ENCODE measurements around the gene PI16. TPM values are rescaled to one million over a fixed set of nuclear protein-coding genes. Genes with fewer than 3 reads are reported as not detected.

The PI16 gene
- total RNA-seq, 1 experiment from 2014 or later = 0.07 TPM

DNA sequence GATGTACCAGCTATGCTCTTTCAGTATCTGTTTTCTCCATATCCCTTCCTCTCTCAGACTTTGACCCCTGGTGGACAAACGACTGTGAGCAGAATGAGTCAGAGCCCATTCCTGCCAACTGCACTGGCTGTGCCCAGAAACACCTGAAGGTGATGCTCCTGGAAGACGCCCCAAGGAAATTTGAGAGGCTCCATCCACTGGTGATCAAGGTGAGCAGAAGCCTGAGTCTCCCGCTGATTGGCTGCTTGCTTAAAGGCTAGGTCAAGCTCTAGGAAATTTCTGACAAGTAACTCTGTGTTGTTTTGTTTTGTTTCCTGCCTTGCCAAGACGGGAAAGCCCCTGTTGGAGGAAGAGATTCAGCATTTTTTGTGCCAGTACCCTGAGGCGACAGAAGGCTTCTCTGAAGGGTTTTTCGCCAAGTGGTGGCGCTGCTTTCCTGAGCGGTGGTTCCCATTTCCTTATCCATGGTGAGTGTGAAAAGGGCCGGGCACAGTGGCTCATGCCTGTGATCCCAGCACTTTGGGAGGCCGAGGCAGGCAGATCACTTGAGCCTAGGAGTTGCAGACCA is 40.2 kb upstream of the PI16 start:
- H3K27ac ChIP-seq (ENCODE audit: low read length) = no peak overlapping the region
- H3K79me2 ChIP-seq (ENCODE audit: low read length) = no peaks in the 10 kb centered on the region
- H3K4me1 ChIP-seq (ENCODE audit: low read length) = no peaks in the 10 kb centered on the region
- H3K36me3 ChIP-seq (ENCODE audit: insufficient read depth, low read length) = peaks cover 11% of the 10 kb centered on the region; the same call in 1 of the 2 replicates
- no peaks in the 10 kb centered on the region for H3K9me2 ChIP-seq (replicated peaks; ENCODE audit: insufficient read depth, low read length)
- H3K4me3 ChIP-seq (ENCODE audit: low read length) = no peak overlapping the region
- no peaks in the 10 kb centered on the region for H3K9me3 ChIP-seq (ENCODE audit: low read length)
- no peak overlapping the region for H2AFZ ChIP-seq (ENCODE audit: low read length)
- no peak for DNase-seq
- no peak overlapping the region for H3K9ac ChIP-seq (ENCODE audit: low read length)
- H4K20me1 ChIP-seq (ENCODE audit: insufficient read depth, low read depth, low read length) = no peaks in the 10 kb centered on the region
- no peak overlapping the region for H3K4me2 ChIP-seq (ENCODE audit: low read depth, low read length, poor library complexity, severe bottlenecking)
- H3K27me3 ChIP-seq (ENCODE audit: low read length) = no peaks in the 10 kb centered on the region

DNA sequence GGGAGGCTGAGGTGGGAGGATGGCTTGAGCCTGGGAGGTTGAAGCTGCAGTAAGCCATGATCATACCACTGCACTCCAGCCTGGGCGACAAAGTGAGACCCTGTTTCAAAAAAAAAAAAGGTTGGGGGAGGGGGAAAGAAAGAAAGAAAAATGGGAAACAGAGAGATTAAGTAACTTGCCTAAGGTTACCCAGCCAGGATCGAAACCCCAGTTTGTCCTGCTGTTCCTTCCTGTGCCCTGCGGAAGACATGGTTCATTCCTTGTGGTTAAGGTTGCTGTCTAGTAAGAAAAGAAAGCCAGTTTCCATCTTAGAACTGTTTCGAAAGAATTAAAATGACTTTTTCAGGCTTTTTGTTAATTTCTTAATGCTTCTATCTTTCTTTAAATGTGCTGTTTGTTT is 38.9 kb upstream of the PI16 start:
- H2AFZ ChIP-seq (ENCODE audit: low read length) = no peak overlapping the region
- peaks cover 11% of the 10 kb centered on the region; the same call in 1 of the 2 replicates for H3K36me3 ChIP-seq (ENCODE audit: insufficient read depth, low read length)
- no peak overlapping the region for H3K9ac ChIP-seq (ENCODE audit: low read length)
- H3K9me2 ChIP-seq (replicated peaks; ENCODE audit: insufficient read depth, low read length) = no peaks in the 10 kb centered on the region
- no peak overlapping the region for H3K4me2 ChIP-seq (ENCODE audit: low read depth, low read length, poor library complexity, severe bottlenecking)
- H4K20me1 ChIP-seq (ENCODE audit: insufficient read depth, low read depth, low read length) = no peaks in the 10 kb centered on the region
- H3K27me3 ChIP-seq (ENCODE audit: low read length) = no peaks in the 10 kb centered on the region
- DNase-seq = no peak
- H3K9me3 ChIP-seq (ENCODE audit: low read length) = no peaks in the 10 kb centered on the region
- no peaks in the 10 kb centered on the region for H3K79me2 ChIP-seq (ENCODE audit: low read length)
- no peak overlapping the region for H3K27ac ChIP-seq (ENCODE audit: low read length)
- no peak overlapping the region for H3K4me3 ChIP-seq (ENCODE audit: low read length)
- H3K4me1 ChIP-seq (ENCODE audit: low read length) = no peaks in the 10 kb centered on the region

DNA sequence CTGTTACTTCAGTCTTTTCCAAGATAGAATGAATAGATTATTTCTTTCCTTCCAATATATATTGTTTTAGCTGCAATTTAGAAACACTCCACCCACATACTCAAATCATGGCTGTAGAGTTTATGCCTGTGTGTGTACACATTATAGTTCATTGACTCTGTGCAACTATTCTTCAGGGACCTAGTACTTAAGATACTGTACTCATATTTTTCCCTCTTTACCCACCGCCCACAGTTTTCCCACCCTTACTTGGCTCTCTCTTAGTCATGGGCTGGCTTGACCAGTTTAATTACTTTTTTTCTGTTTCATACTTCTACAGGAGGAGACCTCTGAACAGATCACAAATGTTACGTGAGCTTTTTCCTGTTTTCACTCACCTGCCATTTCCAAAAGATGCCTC is 38.4 kb upstream of the PI16 start:
- Histone ChIP-seq H3K9ac (ENCODE audit: low read length) (no peak overlapping the region), H3K4me2 (ENCODE audit: low read depth, low read length, poor library complexity, severe bottlenecking) (no peak overlapping the region), H3K4me1 (ENCODE audit: low read length) (no peaks in the 10 kb centered on the region), H3K27me3 (ENCODE audit: low read length) (no peaks in the 10 kb centered on the region), H4K20me1 (ENCODE audit: insufficient read depth, low read depth, low read length) (no peaks in the 10 kb centered on the region), H3K36me3 (ENCODE audit: insufficient read depth, low read length) (peaks cover 11% of the 10 kb centered on the region; the same call in 1 of the 2 replicates), H2AFZ (ENCODE audit: low read length) (no peak overlapping the region), H3K4me3 (ENCODE audit: low read length) (no peak overlapping the region), H3K79me2 (ENCODE audit: low read length) (no peaks in the 10 kb centered on the region), H3K9me3 (ENCODE audit: low read length) (no peaks in the 10 kb centered on the region), H3K9me2 (replicated peaks; ENCODE audit: insufficient read depth, low read length) (no peaks in the 10 kb centered on the region), H3K27ac (ENCODE audit: low read length) (no peak overlapping the region)
- no peak for DNase-seq

DNA sequence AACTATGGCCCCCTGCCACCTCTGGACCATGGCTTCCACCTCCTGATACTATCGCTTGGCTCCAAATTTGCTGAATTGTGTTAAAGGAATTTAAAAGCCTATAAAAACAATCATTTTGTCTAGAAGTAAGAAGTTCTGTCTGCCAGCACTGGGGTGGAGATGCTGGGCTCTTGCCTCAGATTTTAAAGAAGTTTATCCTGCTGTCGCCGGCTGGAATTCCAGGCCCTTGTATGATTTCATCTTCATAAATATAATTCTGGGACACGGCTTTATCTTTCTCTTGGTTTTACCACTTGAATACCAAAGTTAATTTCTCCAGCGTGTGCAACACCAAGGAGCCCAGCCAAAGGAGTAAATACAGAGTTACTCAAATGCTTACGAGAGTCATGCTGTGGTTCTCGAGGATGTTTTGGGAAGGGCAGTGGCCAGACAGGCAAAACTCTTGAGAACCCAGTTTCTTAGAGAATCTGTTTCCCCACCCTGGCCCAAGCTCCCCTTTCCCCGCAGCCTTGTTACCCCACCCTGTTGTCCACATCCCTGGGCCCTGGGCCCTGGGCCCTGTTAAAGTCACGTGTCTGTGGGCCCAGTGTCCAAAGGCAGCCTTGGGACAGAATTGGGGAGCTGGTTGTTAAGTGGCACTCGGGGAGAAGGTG is 36.9 kb upstream of the PI16 start:
- no peak overlapping the region for H3K9ac ChIP-seq (ENCODE audit: low read length)
- no peaks in the 10 kb centered on the region for H3K79me2 ChIP-seq (ENCODE audit: low read length)
- H4K20me1 ChIP-seq (ENCODE audit: insufficient read depth, low read depth, low read length) = no peaks in the 10 kb centered on the region
- H3K9me3 ChIP-seq (ENCODE audit: low read length) = no peaks in the 10 kb centered on the region
- H3K4me3 ChIP-seq (ENCODE audit: low read length) = no peak overlapping the region
- H3K4me1 ChIP-seq (ENCODE audit: low read length) = no peaks in the 10 kb centered on the region
- H3K27me3 ChIP-seq (ENCODE audit: low read length) = no peaks in the 10 kb centered on the region
- H3K4me2 ChIP-seq (ENCODE audit: low read depth, low read length, poor library complexity, severe bottlenecking) = no peak overlapping the region
- H3K36me3 ChIP-seq (ENCODE audit: insufficient read depth, low read length) = peaks cover 11% of the 10 kb centered on the region; the same call in 1 of the 2 replicates
- no peak for DNase-seq
- no peak overlapping the region for H2AFZ ChIP-seq (ENCODE audit: low read length)
- H3K27ac ChIP-seq (ENCODE audit: low read length) = no peak overlapping the region
- H3K9me2 ChIP-seq (replicated peaks; ENCODE audit: insufficient read depth, low read length) = no peaks in the 10 kb centered on the region

DNA sequence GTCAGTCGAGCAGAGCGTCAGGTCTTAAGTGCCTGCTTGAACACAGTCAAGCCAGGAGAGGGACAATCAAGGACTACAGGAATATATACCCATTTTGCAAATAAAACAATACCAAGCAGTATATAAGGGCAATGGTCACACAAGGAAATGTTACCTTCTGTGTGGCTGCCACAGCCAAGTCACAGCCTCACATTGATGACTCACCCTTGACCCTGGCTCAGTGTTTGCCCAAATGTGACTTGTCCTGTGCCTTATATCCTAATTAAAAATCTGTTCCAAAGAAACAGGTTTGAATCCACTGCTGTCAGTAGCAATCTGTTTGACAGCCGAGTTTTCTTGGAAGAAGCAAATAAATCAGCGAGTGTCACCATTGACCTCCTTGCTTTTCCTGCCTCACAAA is 34.5 kb upstream of the PI16 start:
- DNase-seq = no peak
- Histone ChIP-seq H3K79me2 (ENCODE audit: low read length) (no peaks in the 10 kb centered on the region), H3K27me3 (ENCODE audit: low read length) (no peaks in the 10 kb centered on the region), H4K20me1 (ENCODE audit: insufficient read depth, low read depth, low read length) (no peaks in the 10 kb centered on the region), H3K36me3 (ENCODE audit: insufficient read depth, low read length) (peaks cover 11% of the 10 kb centered on the region; the same call in 1 of the 2 replicates), H2AFZ (ENCODE audit: low read length) (no peak overlapping the region), H3K27ac (ENCODE audit: low read length) (no peak overlapping the region), H3K9me2 (replicated peaks; ENCODE audit: insufficient read depth, low read length) (no peaks in the 10 kb centered on the region), H3K4me2 (ENCODE audit: low read depth, low read length, poor library complexity, severe bottlenecking) (no peak overlapping the region), H3K4me3 (ENCODE audit: low read length) (no peak overlapping the region), H3K9ac (ENCODE audit: low read length) (no peak overlapping the region), H3K9me3 (ENCODE audit: low read length) (no peaks in the 10 kb centered on the region), H3K4me1 (ENCODE audit: low read length) (no peaks in the 10 kb centered on the region)

DNA sequence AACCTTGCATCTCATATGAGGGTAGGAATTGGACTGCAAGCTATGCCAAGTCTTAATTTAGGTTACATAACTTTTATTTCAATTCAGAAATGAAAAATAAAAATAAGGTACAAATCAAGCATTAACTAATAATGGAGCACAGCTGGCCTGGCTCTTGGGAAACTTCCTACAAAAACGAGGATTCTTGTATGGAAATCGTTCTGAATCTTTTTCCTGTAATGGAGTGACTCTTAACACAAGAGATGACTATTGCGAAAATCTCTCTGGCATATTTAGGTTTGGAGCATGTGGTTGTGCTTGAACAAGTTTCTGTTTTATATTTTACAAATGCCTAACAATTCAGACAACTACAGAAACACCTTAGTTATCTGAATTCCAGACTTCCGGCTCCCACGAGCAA is 34.0 kb upstream of the PI16 start:
- Histone ChIP-seq H3K4me3 (ENCODE audit: low read length) (no peak overlapping the region), H4K20me1 (ENCODE audit: insufficient read depth, low read depth, low read length) (no peaks in the 10 kb centered on the region), H3K79me2 (ENCODE audit: low read length) (no peaks in the 10 kb centered on the region), H3K9me3 (ENCODE audit: low read length) (no peaks in the 10 kb centered on the region), H3K9me2 (replicated peaks; ENCODE audit: insufficient read depth, low read length) (no peaks in the 10 kb centered on the region), H3K27me3 (ENCODE audit: low read length) (no peaks in the 10 kb centered on the region), H3K4me2 (ENCODE audit: low read depth, low read length, poor library complexity, severe bottlenecking) (no peak overlapping the region), H3K9ac (ENCODE audit: low read length) (no peak overlapping the region), H2AFZ (ENCODE audit: low read length) (no peak overlapping the region), H3K27ac (ENCODE audit: low read length) (no peak overlapping the region), H3K4me1 (ENCODE audit: low read length) (no peaks in the 10 kb centered on the region), H3K36me3 (ENCODE audit: insufficient read depth, low read length) (peaks cover 11% of the 10 kb centered on the region; the same call in 1 of the 2 replicates)
- no peak for DNase-seq

DNA sequence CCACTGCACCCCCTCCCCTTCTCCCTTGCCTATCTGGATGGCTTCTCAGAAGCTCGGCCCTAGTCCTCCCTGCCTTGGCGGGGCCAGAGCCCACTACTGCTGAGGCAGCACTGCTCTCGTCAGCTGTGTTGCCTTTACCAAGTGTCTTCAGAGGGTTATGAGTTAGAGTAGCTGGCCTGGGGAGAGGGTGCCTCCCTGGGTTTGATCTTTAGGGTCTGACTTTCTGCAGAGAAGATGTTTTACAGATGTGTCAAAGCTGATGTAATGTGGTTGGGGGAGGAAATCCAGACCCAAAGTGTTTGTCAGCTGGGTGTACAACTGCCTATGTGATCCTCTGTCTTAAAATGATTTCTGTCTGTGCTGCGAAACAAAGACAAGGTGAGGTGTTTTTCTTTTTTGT is 30.4 kb upstream of the PI16 start:
- H3K4me3 ChIP-seq (ENCODE audit: low read length) = no peak overlapping the region
- no peak overlapping the region for H3K27ac ChIP-seq (ENCODE audit: low read length)
- H2AFZ ChIP-seq (ENCODE audit: low read length) = no peak overlapping the region
- no peaks in the 10 kb centered on the region for H3K9me3 ChIP-seq (ENCODE audit: low read length)
- no peaks in the 10 kb centered on the region for H4K20me1 ChIP-seq (ENCODE audit: insufficient read depth, low read depth, low read length)
- no peak overlapping the region for H3K4me2 ChIP-seq (ENCODE audit: low read depth, low read length, poor library complexity, severe bottlenecking)
- no peaks in the 10 kb centered on the region for H3K79me2 ChIP-seq (ENCODE audit: low read length)
- no peaks in the 10 kb centered on the region for H3K4me1 ChIP-seq (ENCODE audit: low read length)
- no peaks in the 10 kb centered on the region for H3K36me3 ChIP-seq (ENCODE audit: insufficient read depth, low read length)
- no peak for DNase-seq
- H3K9ac ChIP-seq (ENCODE audit: low read length) = no peak overlapping the region
- no peaks in the 10 kb centered on the region for H3K9me2 ChIP-seq (replicated peaks; ENCODE audit: insufficient read depth, low read length)
- no peaks in the 10 kb centered on the region for H3K27me3 ChIP-seq (ENCODE audit: low read length)

DNA sequence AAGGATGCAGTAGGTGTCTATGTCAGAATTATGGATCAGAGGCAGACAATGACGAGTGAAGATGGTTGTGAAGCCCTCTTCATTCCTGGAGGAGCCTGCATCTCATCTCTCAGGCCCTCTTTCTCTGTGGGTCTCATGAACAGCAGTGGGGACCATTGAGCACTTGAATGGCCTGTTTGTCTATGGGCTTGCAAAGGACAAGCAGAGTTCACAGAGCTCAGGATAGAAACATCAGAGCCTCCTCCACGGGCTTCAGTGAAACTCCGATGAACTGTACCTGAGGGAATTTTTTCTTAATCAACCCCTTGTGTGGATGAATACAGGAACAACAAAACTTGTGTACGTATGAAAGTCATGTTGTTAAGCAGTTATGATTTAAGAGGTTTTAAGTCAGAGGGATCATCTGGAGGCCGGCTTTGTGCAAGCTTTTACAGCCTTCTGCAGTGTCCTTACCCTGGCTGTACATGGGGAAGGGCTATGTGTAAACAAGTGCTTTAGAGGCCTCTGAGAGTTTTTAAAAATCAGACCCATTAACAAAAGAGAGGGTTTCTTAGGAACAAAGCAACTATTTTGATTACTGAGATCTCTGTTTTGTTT is 29.7 kb upstream of the PI16 start:
- no peak overlapping the region for H3K4me2 ChIP-seq (ENCODE audit: low read depth, low read length, poor library complexity, severe bottlenecking)
- no peak overlapping the region for H3K4me3 ChIP-seq (ENCODE audit: low read length)
- H3K9me2 ChIP-seq (replicated peaks; ENCODE audit: insufficient read depth, low read length) = no peaks in the 10 kb centered on the region
- no peak overlapping the region for H3K9ac ChIP-seq (ENCODE audit: low read length)
- no peaks in the 10 kb centered on the region for H4K20me1 ChIP-seq (ENCODE audit: insufficient read depth, low read depth, low read length)
- DNase-seq = no peak
- no peaks in the 10 kb centered on the region for H3K4me1 ChIP-seq (ENCODE audit: low read length)
- H3K27ac ChIP-seq (ENCODE audit: low read length) = no peak overlapping the region
- no peaks in the 10 kb centered on the region for H3K79me2 ChIP-seq (ENCODE audit: low read length)
- no peaks in the 10 kb centered on the region for H3K36me3 ChIP-seq (ENCODE audit: insufficient read depth, low read length)
- H3K27me3 ChIP-seq (ENCODE audit: low read length) = no peaks in the 10 kb centered on the region
- H3K9me3 ChIP-seq (ENCODE audit: low read length) = no peaks in the 10 kb centered on the region
- H2AFZ ChIP-seq (ENCODE audit: low read length) = no peak overlapping the region

Data from Karpas-422 (cell line).